ENCODE measurements around the gene MRPS6.

MRPS6 gene

DNA sequence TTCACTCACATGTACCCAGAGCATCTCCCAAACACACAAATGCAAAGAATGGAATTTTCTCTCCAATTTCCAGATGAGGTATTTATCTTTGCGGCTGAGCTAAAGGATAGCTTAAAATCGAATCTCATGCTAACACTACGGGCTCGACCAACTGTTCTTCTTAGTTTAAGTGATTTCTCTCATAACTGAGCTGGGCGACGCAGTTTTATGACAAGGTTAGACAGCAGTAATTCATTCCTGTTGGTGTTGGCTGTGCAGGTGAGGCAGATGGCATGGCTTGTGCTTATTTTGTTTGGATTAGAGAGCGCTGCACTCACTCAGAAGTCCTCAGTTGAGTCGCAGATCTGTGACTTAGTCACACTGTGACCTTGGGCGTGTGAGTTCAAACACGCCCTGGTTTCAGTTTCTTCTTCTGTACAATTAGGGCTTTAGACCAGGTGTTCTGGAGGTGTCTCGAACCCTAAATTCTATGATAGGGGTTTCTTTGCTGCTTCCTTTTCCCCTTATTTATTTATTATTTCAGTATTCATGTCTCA is 41.5 kb upstream of the MRPS6 start:
- H3K9me3 ChIP-seq (ENCODE audit: severe bottlenecking): no peaks in the 10 kb centered on the region
- no peaks in the 10 kb centered on the region for H3K36me3 ChIP-seq
- no peak overlapping the region for H3K4me3 ChIP-seq (ENCODE audit: low read depth, low read length)
- H3K27me3 ChIP-seq (ENCODE audit: insufficient read depth, low read depth, severe bottlenecking): peaks cover 98% of the 10 kb centered on the region
- no peak overlapping the region for H3K27ac ChIP-seq
- DNase-seq: no peak
- TF ChIP-seq, protein P1, sequence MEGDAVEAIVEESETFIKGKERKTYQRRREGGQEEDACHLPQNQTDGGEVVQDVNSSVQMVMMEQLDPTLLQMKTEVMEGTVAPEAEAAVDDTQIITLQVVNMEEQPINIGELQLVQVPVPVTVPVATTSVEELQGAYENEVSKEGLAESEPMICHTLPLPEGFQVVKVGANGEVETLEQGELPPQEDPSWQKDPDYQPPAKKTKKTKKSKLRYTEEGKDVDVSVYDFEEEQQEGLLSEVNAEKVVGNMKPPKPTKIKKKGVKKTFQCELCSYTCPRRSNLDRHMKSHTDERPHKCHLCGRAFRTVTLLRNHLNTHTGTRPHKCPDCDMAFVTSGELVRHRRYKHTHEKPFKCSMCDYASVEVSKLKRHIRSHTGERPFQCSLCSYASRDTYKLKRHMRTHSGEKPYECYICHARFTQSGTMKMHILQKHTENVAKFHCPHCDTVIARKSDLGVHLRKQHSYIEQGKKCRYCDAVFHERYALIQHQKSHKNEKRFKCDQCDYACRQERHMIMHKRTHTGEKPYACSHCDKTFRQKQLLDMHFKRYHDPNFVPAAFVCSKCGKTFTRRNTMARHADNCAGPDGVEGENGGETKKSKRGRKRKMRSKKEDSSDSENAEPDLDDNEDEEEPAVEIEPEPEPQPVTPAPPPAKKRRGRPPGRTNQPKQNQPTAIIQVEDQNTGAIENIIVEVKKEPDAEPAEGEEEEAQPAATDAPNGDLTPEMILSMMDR (IDR thresholded peaks at IDR 0.05; ENCODE audit: low read depth, low read length): no peak

DNA sequence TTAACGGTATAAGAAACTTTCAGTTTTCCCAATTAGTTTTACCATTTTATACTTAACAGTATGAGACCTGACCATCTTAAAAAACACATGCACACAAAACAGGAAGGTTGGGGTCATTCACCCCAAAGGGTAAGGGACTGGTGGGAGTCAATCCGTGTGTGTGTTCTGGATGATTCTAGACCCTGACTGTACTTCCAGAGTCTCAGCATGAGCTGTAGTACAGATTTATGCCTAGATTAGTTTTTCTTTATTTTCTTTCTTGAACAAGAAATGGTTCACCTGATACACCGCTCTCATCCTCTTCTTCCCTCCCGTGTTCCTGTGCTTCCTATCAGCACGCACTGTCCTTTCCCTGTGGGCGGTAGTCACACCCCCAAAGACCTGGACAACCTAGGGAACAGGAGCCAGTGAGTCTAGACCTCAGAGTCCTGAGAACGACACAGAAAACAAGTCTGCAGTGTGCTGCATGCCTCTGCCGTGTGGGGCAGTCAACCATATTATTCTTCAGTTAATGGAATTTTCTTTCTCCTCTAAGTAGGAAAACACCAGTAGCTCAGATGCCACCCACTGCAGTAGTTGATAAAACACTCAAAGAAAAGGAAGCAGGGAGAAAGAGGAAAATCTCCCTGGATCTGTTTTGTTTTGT is 38.9 kb upstream of the MRPS6 start:
- Histone ChIP-seq H3K27ac (no peak overlapping the region), H3K9me3 (ENCODE audit: severe bottlenecking) (peaks cover 2% of the 10 kb centered on the region), H3K27me3 (ENCODE audit: insufficient read depth, low read depth, severe bottlenecking) (peaks cover 98% of the 10 kb centered on the region), H3K4me3 (ENCODE audit: low read depth, low read length) (no peak overlapping the region), H3K36me3 (no peaks in the 10 kb centered on the region)
- DNase-seq: no peak
- TF ChIP-seq, protein P1 (IDR thresholded peaks at IDR 0.05; ENCODE audit: low read depth, low read length): no peak

DNA sequence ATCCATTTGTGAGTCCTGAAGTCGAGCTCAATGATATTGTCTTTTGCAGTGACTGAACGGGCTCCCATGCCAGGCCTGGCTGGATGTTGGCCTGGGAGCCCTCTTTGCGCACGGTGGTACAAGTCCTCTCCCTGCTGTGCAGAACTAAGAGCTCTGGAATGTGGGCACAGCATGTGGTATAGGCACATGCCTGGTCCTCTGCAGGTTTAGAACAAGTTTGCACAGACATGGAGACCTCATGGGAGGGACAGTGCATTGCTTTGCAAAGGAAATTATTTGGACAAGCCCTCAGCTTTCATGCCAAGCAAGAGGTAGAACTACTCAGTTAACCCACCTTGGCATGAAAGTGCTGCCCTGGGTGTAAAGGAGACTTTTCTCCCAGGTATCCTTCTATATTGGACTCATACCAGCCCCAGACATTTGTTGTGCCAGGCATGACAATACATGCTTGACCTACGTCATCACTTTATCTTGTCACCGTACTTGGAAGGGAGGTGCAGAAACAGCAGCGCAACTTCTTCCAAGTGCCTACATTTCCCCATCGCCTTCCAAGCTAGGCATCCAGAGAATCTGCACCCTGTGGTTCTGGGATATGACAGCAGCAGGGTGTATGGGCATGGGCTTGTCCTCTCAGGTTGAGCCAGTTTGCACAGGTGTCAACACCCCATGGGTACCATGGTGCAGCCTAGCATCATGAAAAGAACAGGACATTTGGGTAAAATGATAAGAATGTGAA is 37.6 kb upstream of the MRPS6 start:
- peaks cover 2% of the 10 kb centered on the region for H3K9me3 ChIP-seq (ENCODE audit: severe bottlenecking)
- no peak overlapping the region for H3K27ac ChIP-seq
- H3K36me3 ChIP-seq: no peaks in the 10 kb centered on the region
- peaks cover 98% of the 10 kb centered on the region for H3K27me3 ChIP-seq (ENCODE audit: insufficient read depth, low read depth, severe bottlenecking)
- TF ChIP-seq, protein P1 (IDR thresholded peaks at IDR 0.05; ENCODE audit: low read depth, low read length): no peak
- no peak overlapping the region for H3K4me3 ChIP-seq (ENCODE audit: low read depth, low read length)
- no peak for DNase-seq

DNA sequence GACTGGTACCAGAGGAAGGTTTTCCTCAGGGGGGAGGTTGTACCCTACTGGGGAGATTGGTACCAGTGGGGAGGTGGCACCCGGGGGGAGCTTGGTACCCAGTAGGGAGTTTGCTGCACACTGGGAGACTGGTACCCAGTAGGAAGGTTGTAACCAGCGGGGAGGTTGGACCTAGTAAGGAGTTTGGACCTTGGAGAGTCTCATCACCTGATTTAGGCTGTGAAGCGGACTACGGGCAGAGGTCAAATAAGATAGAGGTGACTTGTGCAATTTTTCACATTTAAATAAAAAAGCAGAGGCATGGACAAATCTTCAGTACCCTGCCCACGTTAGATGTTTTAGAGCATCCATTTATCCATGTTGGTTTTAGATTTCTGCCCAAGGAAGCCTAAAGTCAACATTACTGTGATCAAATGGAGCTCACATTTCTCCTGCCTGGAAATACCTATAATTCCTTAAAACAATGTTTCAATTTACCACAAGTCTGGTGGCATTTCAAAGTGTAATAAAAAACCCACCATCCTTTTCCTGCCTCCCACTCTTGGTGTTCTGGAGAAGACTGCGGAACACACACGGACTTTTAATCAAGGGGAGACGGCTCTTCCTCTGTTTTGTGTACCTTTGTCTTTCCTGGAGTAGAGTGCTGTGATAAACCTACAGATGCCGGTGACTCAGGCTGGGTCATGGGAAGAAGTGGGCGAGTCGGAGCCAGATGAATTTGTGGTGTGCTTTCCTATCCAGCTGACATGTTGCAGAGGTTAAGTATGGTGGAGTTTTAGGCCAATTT is 36.2 kb upstream of the MRPS6 start:
- H3K4me3 ChIP-seq (ENCODE audit: low read depth, low read length): no peak overlapping the region
- peaks cover 98% of the 10 kb centered on the region for H3K27me3 ChIP-seq (ENCODE audit: insufficient read depth, low read depth, severe bottlenecking)
- no peaks in the 10 kb centered on the region for H3K36me3 ChIP-seq
- DNase-seq: no peak
- H3K9me3 ChIP-seq (ENCODE audit: severe bottlenecking): peaks cover 2% of the 10 kb centered on the region
- H3K27ac ChIP-seq: no peak overlapping the region
- TF ChIP-seq, protein P1 (IDR thresholded peaks at IDR 0.05; ENCODE audit: low read depth, low read length): no peak

DNA sequence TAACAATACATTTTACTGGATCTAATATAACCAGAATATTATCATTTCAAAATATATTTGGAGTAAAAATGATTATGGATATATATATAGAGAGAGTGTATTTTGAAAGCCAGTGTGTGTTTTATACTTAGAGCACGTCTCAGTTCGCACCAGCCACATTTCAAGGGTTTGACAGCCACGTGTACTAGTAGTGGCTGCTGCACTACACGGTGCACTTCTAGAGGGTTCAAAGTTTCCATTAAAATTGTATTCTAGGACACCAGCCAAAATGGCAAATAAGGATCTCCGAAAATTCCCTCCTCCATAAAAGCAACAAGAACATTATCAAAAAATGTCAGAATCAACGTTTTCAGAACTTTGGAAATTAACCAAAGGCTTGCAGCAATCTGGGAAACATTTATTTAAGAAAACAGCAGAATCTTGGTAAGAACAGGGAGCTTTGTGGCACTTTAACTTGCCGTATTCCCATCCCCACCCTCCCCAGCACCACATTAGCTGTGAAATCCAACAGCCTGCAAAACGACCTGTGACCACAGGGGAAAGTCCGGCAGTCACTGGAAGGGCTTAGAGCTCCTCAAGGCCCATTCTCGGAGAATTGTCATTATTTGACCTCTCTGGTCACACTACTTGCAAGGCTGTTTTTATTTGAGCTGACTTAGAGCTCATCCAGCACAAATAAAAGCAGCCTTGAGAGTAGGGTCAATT is 33.5 kb upstream of the MRPS6 start:
- Histone ChIP-seq H3K4me3 (ENCODE audit: low read depth, low read length) (no peak overlapping the region), H3K27me3 (ENCODE audit: insufficient read depth, low read depth, severe bottlenecking) (peaks cover 95% of the 10 kb centered on the region), H3K9me3 (ENCODE audit: severe bottlenecking) (peaks cover 2% of the 10 kb centered on the region), H3K27ac (no peak overlapping the region), H3K36me3 (no peaks in the 10 kb centered on the region)
- no peak for DNase-seq
- TF ChIP-seq, protein P1 (IDR thresholded peaks at IDR 0.05; ENCODE audit: low read depth, low read length): no peak
